NCI-H1092 (cell line): ENCODE data around the gene TP53AIP1.
"Not testable (repeated sequence)": the region's sequence is repeated elsewhere in the genome, so short reads cannot be mapped to it uniquely, and the experiment has no call there.

ENCODE experiments used
- DNase-seq: peaks from one replicate; lab custom pipeline; 2025; lab: John Stamatoyannopoulos, UW

TP53AIP1 gene

DNA sequence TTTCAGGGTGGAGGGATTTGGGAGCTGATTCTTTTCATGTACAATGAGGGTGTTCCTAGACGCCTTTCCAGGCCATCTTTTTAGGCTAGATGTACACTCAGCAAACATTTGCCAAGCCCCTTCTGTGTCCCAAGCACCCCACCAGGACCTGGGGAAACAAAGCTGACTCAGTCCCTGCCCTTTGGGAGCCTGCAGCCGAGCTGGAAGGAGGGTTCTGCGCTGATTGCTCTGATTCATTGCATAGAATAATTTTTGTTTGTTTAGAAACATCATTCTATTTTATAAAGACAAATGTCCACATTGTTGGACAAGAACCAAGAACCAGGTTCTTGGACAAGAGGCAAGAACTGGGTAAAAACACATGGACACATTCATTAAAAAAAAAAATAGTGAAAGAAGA lies 16.7 kb downstream of the TP53AIP1 start:
- no peak for DNase-seq

DNA sequence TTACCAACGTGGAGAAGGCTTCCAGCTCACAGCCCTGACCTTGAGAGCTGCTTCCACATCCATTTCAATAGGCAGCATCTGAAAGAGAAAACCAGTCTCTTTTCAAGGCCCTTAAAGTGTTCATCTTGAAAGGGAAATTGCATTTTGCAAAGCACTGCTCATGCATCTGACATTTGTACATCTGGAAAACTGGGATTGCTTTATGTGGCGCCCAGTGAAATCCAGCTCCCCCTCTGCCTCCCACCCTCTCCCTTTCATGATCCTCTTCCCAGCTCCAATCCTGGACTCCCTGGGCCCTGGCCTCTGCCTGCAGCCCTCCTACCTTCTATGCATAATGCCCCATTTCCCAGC lies 17.4 kb downstream of the TP53AIP1 start:
- no peak for DNase-seq

DNA sequence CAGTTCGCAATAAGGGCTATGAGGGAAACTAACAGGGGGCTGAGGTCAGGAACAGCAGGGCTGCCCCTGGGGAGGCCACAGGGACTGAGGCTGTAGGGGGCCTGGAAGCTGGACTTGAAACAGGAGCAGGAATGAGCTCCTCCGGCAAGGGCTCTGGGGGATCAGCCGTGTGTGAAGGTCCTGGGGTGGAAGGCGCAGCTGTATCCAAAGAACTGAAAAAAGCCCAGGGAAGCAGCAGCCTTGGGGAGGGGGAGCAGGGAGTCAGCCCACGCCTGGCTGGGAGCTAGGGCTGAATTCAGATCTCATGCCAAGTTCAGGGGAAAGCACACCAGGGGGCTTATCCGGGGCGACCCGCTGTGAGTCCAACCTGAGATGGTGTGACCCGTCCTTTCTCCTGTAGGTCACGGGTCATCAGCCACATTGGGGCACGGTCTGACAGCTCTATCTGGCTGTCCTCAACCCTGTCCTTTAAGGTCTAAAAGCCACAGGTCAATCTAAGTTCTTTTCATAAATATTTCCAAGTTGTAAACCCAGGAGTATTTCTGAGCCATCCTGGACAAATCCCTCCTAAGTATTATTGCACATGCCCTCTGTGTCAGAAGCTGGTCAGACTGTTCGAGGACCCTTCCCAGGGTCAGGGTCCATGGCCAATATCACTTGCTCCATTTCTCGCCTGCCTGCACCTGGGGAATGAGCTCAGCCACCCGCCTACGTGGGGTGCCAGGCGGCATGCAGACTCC lies 18.0 kb downstream of the TP53AIP1 start:
- DNase-seq, result no peak

- DNase-seq, result no peak
Measured at GRCh38 chr11:128924104-128924503, 18.6 kb downstream of the TP53AIP1 start.

- DNase-seq, result no peak
Measured at GRCh38 chr11:128921793-128922192, 20.9 kb downstream of the TP53AIP1 start.

GRCh38 chr11:128920666-128921065 lies 22.0 kb downstream of the TP53AIP1 start:
- DNase-seq, result no peak

DNA sequence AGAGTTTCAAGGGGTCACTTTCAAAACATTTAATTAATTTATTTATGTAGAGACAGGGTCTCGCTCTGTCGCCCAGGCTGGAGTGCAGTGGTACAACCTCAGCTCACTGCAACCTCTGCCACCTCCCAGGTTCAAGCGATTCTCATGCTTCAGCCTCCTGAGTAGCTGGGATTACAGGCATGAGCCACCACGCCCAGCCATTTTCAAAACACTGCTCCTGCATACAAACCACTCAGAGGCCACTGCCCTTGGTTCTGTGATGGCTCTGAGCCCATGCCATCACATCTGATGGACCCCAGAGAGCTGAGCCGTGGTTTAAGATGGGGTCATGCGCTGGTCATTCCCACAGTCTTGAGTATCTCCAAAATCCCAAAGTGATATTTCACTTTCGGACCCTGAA lies 23.0 kb downstream of the TP53AIP1 start:
- DNase-seq, result not testable (repeated sequence)

GRCh38 chr11:128919216-128919615 lies 23.5 kb downstream of the TP53AIP1 start:
- no peak for DNase-seq

GRCh38 chr11:128917144-128917724 lies 25.4 kb downstream of the TP53AIP1 start:
- no peak for DNase-seq

DNA sequence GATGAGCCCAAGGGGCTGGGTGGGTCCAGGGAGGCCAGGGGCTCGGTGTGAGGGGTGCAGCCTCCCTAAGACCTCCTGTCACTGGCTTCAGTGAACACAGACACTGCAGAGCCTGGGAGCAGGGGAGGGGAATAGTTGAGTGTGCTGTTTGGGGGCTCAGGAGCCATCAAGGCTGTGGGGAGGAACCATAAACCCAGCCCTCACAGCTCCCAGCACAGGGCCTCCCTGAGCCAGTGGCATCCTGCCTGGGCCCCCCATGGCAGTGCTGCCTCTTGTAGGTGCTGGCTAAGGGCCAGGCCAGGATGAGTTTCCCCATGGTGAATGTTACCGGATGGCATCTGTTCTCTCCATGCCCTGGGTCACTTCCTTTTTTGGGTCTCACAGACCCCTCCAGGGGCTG lies 26.0 kb downstream of the TP53AIP1 start:
- DNase-seq, result no peak

GRCh38 chr11:128916037-128916572 lies 26.6 kb downstream of the TP53AIP1 start:
- no peak for DNase-seq

- no peak for DNase-seq
Measured at GRCh38 chr11:128915149-128915521, 27.5 kb downstream of the TP53AIP1 start.

GRCh38 chr11:128914216-128915148 lies 28.2 kb downstream of the TP53AIP1 start:
- DNase-seq, result no peak

DNA sequence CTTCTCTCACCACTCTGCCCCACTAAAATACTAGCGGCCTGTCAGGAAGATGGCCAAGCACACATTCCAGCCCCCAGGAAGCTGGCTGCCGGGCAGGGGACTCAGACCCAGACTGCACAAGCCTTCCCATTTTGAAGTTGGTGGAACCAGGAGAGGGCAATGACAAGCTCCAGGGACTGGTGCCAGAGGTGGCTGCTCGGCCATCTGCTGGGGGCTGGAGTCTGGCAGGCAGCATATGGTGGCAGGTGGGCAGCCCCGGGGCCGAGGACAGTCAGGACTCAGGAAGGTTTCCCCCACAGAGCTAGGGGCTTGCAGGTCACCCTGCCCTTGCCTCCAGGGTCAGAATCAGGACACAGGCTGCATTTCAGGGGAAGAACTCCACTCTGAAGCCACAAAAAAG lies 28.9 kb downstream of the TP53AIP1 start:
- no peak for DNase-seq

DNA sequence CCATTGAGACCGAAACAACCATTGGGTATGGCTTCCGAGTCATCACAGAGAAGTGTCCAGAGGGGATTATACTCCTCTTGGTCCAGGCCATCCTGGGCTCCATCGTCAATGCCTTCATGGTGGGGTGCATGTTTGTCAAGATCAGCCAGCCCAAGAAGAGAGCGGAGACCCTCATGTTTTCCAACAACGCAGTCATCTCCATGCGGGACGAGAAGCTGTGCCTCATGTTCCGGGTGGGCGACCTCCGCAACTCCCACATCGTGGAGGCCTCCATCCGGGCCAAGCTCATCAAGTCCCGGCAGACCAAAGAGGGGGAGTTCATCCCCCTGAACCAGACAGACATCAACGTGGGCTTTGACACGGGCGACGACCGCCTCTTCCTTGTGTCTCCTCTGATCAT lies 31.0 kb downstream of the TP53AIP1 start:
- DNase-seq, result no peak

- DNase-seq, result no peak
Measured at GRCh38 chr11:128911239-128911638, 31.4 kb downstream of the TP53AIP1 start.

GRCh38 chr11:128910576-128910975 lies 32.1 kb downstream of the TP53AIP1 start:
- no peak for DNase-seq

DNA sequence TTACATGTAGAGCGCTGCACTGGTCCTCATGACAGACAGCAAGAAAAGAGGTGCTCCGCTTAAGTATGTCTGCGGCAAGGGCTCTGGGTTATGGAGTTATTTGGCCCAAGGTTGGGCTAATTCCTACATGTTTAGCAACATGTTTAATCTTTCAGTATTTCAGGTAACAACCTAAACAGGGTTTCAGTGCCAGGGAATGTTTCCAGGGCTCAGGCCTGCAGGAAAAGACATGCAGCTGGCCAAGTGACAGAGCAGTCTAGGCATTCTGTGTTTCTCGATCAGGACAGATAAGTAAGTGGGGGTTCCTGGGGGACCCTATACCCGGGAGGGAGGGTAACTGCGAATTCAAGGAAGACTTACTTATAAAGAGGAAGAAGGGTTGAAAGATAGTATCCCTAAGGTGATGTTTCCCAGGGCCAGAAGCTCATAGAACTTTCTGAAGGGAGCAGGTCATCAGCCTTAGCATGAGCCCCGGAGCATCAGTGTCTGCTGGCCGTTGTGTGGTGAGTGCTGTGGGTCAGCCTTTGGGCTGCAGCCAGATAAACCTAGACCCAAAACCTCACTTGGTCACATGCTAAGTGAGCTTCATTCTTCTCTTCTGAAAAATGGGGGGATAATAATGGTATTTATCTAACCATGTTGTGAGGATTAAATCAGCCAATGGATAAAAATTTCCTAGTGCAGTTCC lies 33.1 kb downstream of the TP53AIP1 start:
- no peak for DNase-seq

GRCh38 chr11:128908391-128909246 lies 34.1 kb downstream of the TP53AIP1 start:
- no peak for DNase-seq

GRCh38 chr11:128907585-128907984 lies 35.1 kb downstream of the TP53AIP1 start:
- no peak for DNase-seq
